WERI-Rb-1 (cell line): ENCODE results near the gene LRRC8A.

Experiments used
- DNase-seq: peaks from one replicate; pipeline ENCODE4 v3.0.0-alpha.2; 2020
- H3K27ac ChIP-seq: fragments of 250-450 bp; sonication (Bioruptor Pico); 2 replicates; pipeline ENCODE4 v1.5.1; 2020; ENCODE audit warnings: mild to moderate bottlenecking, moderate library complexity
- H3K27me3 ChIP-seq: fragments of 250-450 bp; sonication (Bioruptor Pico); 2 replicates; pipeline ENCODE4 v1.5.1; 2021; ENCODE audit warnings: mild to moderate bottlenecking, low read depth, moderate library complexity; ENCODE audit not compliant: insufficient read depth, severe bottlenecking
- H3K36me3 ChIP-seq: fragments of 250-450 bp; sonication (Bioruptor Pico); 2 replicates; pipeline ENCODE4 v1.5.1; 2020; ENCODE audit warnings: mild to moderate bottlenecking, moderate library complexity
- H3K4me3 ChIP-seq: 2 replicates; pipeline ENCODE4 v1.5.1; 2011; ENCODE audit warnings: low read depth, mild to moderate bottlenecking, control low read depth, low read length
- H3K9me3 ChIP-seq: fragments of 250-450 bp; sonication (Bioruptor Pico); 2 replicates; pipeline ENCODE4 v1.5.1; 2021; ENCODE audit warnings: mild to moderate bottlenecking, moderate library complexity; ENCODE audit not compliant: severe bottlenecking
- CTCF ChIP-seq: IDR thresholded peaks from 2 replicates; pipeline ENCODE4 v1.5.1; 2011; ENCODE audit warnings: low read depth, mild to moderate bottlenecking, control low read depth, inconsistent platforms, low read length

LRRC8A gene

GRCh38 chr9:128913995-128914772 lies 32.3 kb downstream of the LRRC8A start:
- no peaks in the 10 kb centered on the region for H3K27me3 ChIP-seq
- no peak for TF ChIP-seq CTCF
- DNase-seq, result no peak
- H3K9me3 ChIP-seq, result no peaks in the 10 kb centered on the region
- H3K36me3 ChIP-seq, result peaks cover 77% of the 10 kb centered on the region
- H3K27ac ChIP-seq, result no peak overlapping the region
- no peak overlapping the region for H3K4me3 ChIP-seq

GRCh38 chr9:128916204-128916603 lies 34.3 kb downstream of the LRRC8A start:
- peaks cover 59% of the 10 kb centered on the region for H3K36me3 ChIP-seq
- TF ChIP-seq CTCF, result no peak
- H3K9me3 ChIP-seq, result no peaks in the 10 kb centered on the region
- H3K4me3 ChIP-seq, result no peak overlapping the region
- no peak for DNase-seq
- no peaks in the 10 kb centered on the region for H3K27me3 ChIP-seq
- no peak overlapping the region for H3K27ac ChIP-seq

DNA sequence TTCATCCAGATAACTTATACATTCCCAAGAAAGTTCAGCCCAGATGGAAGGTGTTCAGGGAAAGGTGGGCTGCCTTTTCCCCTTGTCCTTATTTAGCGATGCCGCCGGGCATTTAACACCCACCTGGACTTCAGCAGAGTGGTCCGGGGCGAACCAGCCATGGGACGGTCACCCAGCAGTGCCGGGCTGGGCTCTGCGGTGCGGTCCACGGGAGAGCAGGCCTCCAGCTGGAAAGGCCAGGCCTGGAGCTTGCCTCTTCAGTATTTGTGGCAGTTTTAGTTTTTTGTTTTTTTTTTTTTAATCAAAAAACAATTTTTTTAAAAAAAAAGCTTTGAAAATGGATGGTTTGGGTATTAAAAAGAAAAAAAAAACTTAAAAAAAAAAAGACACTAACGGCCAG lies 34.8 kb downstream of the LRRC8A start:
- peaks cover 53% of the 10 kb centered on the region for H3K36me3 ChIP-seq

GRCh38 chr9:128917151-128917849 lies 35.4 kb downstream of the LRRC8A start:
- Histone ChIP-seq H3K27ac (no peak overlapping the region), H3K27me3 (no peaks in the 10 kb centered on the region)

More for the DNA sequence above, 34.8 kb downstream of the LRRC8A start:
- DNase-seq, result no peak
- no peak overlapping the region for H3K4me3 ChIP-seq
- H3K27ac ChIP-seq, result no peak overlapping the region
- TF ChIP-seq CTCF, result no peak
- H3K9me3 ChIP-seq, result no peaks in the 10 kb centered on the region
- H3K27me3 ChIP-seq, result no peaks in the 10 kb centered on the region

GRCh38 chr9:128918921-128919320 lies 37.0 kb downstream of the LRRC8A start:
- H3K27ac ChIP-seq, result peak overlapping the region; percentile 34
- H3K9me3 ChIP-seq, result no peaks in the 10 kb centered on the region
- peaks cover 35% of the 10 kb centered on the region for H3K36me3 ChIP-seq
- H3K27me3 ChIP-seq, result no peaks in the 10 kb centered on the region
- no peak for TF ChIP-seq CTCF
- no peak for DNase-seq
- no peak overlapping the region for H3K4me3 ChIP-seq

More at GRCh38 chr9:128917151-128917849, 35.4 kb downstream of the LRRC8A start:
- TF ChIP-seq CTCF, result no peak
- DNase-seq, result no peak
- Histone ChIP-seq H3K4me3 (no peak overlapping the region), H3K36me3 (peaks cover 49% of the 10 kb centered on the region), H3K9me3 (no peaks in the 10 kb centered on the region)
